HG03066 (cell line): Measurements from ENCODE around the gene TRIM4.
"Not testable (repeated sequence)": the region's sequence is repeated elsewhere in the genome, so short reads cannot be mapped to it uniquely, and the experiment has no call there.

Experiments used
- ATAC-seq: cut with Tn5 transposase; IDR thresholded peaks from one replicate; pipeline ENCODE4 v1.9.1; 2021; ENCODE audit warnings: low read depth; ENCODE audit not compliant: unreplicated experiment

Gene TRIM4, protein sequence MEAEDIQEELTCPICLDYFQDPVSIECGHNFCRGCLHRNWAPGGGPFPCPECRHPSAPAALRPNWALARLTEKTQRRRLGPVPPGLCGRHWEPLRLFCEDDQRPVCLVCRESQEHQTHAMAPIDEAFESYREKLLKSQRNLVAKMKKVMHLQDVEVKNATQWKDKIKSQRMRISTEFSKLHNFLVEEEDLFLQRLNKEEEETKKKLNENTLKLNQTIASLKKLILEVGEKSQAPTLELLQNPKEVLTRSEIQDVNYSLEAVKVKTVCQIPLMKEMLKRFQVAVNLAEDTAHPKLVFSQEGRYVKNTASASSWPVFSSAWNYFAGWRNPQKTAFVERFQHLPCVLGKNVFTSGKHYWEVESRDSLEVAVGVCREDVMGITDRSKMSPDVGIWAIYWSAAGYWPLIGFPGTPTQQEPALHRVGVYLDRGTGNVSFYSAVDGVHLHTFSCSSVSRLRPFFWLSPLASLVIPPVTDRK

DNA sequence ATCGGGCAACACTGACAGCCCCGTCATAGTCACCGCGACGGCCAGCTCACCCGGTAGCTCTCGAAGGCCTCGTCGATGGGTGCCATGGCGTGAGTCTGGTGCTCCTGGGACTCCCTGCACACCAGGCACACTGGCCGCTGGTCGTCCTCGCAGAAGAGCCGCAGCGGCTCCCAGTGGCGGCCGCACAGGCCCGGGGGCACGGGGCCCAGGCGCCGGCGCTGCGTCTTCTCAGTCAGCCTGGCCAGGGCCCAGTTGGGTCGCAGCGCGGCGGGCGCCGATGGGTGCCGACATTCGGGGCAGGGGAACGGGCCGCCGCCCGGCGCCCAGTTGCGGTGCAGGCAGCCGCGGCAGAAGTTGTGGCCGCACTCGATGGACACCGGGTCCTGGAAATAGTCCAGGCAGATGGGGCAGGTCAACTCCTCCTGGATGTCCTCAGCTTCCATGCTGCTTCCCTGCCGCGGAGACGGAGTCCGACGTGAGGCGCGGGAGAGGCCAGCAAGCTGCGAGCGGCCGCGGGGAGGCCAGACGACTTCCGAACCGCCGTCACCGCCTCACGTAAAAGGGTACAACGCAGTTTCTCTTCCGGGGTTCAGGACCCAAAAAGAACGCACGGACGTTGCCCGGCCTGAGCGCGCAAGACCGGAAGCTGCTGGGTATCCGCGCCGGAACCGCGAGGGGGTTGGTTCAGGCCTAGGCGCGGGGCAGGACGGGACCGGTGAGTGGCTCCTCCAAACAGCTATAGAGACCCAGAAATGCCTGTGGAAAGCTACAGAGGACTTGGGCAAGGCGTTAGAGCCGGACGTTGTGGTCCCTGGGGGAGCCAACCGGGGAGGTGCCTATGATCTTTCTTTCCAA, at the start of gene TRIM4:
TSS of gene TRIM4 (minus strand) at position 572 of the 855 bp plus-strand sequence. CDS start at position 443, 129 bp downstream.
- peak; percentile 98 for ATAC-seq

DNA sequence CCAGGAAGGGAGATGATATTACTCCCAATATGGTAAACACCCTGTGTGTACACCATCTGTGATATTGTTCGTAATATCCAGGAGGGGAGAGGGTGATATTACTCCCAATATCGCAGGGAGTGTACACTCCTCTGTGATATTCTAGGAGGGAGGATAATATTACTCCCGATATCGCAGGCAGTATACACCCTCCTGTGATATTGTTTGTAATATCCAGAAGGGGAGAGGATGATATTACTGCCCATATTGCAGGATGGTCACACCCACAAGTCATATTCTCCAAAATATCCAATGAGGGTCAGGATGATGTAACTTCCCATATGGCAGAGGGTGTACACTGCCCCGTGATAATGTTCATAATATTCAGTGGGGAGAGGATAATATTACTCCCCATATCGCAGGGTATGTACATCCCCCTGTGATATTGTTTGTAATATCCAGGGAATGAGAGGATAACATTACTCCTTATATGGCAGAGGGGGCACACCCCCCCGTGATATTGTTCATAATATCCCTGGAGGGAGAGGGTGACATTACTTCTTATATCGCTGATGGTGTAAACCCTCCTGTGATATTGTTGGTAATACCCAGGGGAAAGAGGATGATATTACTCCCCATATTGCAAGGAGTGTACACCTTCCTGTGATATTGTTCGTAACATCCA, 39.4 kb upstream of the TRIM4 start:
- ATAC-seq: no peak

DNA sequence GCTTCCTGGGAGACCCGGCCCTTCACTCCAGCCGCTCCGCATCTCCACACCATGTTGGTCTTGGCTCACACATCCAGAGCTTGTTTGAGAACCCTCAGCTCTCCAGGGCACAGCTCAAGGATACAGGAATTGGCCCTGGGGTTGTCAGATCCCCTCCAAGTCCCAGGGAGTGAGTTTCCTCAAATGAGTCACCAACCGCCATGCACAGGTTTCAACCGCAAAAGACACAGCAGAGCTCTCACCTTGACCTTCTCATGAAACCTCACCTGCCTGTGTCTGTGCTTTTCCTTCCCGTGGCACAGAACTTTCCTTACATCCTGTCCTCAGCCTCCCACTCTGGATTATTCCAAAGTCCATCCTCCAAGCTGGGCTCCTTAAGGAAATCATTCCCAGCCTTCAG, 35.9 kb upstream of the TRIM4 start:
- no peak for ATAC-seq

DNA sequence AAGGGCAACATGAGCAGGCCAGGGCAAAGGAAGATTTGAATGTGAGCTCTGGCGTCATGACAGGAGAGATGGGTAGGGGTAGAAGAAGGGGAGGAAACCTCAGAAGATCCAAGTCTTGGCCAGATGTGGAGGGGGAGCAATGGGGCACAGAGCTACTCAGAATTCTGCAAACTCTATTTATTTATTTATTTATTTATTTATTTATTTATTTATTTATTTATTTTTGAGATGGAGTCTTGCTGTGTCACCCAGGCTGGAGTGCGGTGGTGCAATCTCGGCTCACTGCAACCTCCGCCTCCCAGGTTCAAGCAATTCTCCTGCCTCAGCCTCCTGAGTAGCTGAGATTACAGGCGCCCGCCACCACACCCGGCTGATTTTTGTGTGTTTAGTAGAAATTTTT, 35.3 kb upstream of the TRIM4 start:
- not testable (repeated sequence) for ATAC-seq

DNA sequence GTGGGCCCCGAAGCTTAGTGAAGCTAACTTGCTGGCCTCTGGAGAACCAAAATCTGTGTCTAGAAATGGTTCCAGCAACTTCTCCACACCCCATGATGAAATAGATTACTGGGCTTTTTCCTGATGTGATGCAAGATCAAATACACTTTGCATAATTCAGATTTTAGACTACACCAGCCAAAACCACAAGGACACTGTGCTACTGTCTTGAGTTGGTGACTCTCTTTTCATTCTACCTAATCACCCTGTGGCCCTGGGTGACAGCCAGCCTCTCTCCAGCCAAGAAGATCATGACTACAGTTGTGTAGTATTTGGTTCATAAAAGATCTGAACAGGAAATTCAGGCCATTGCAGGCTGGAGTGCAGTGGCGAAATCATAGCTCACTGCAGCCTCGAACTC, 34.3 kb upstream of the TRIM4 start:
- no peak for ATAC-seq

DNA sequence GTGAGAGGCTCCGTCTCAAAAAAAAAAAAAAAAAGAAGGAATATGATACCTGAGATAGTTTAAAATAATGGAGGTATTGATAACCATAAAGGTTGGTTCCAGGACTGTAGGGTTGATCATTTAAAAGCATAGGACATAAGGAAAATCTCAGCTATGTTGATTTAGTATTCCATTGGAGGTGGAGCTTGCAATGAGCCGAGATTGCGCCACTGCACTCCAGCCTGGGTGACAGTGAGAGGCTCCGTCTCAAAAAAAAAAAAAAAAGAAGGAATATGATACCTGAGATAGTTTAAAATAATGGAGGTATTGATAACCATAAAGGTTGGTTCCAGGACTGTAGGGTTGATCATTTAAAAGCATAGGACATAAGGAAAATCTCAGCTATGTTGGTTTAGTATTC, 33.3 kb upstream of the TRIM4 start:
- ATAC-seq: not testable (repeated sequence)

DNA sequence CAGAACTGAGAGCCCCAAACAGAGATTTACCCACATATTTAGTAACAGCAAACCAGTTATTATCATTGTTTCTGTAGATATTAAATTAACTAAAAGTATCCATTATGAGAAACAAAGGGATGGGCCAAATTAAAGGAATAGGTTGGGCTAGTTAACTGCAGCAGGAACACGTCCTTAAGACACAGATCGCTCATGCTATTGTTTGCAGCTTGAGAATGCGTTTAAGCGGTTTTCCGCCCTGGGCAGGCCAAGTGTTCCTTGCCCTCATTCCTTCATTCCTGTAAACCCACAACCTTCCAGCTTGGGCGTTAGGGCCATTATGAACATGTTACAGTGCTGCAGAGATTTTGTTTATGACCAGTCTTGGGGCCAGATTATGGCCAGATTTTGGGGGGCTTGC, 31.5 kb upstream of the TRIM4 start:
- not testable (repeated sequence) for ATAC-seq

DNA sequence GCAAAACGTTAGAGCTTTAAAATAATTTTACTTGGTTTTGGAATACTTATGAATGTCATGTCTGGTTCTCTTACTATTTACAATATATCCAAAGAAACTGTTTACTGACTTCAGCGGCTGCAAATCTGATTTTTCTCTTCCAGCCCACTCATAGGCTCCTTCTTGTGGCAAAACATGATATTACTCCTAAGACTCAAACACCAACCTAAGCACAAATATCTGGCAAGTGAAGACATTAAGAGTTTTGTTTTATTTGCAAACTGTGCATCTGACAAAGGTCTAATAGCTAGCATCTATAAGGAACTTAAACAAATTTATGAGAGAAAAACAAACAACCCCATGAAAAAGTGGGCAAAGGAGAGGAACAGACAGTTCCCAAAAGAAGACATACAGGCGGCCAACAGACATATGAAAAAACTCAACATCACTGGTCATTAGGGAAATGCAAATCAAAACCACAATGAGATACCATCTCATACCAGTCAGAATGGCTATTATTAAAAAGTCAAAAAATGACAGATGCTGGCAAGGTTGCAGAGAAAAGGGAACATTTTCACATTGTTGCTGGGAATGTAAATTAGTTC, 30.4 kb upstream of the TRIM4 start:
- ATAC-seq: no peak

DNA sequence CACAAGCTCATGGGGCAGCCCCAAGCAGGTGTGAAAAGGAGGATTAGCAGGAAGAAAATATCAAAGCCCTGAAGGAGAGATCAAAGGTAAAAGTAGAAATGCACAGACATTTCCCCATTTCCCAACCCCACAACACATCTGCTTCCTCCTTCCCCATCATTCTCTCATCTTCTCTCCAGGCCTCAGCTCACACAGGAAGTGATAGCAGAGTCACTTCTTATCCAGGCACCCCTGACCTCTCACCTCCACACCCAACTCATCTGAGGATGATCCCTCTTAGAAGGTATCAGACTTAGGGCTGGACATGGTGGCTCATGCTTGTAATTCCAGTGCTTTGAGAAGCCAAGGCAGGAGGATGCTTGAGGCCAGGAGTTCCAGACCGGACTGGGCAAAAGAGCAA, 28.3 kb upstream of the TRIM4 start:
- ATAC-seq: no peak

DNA sequence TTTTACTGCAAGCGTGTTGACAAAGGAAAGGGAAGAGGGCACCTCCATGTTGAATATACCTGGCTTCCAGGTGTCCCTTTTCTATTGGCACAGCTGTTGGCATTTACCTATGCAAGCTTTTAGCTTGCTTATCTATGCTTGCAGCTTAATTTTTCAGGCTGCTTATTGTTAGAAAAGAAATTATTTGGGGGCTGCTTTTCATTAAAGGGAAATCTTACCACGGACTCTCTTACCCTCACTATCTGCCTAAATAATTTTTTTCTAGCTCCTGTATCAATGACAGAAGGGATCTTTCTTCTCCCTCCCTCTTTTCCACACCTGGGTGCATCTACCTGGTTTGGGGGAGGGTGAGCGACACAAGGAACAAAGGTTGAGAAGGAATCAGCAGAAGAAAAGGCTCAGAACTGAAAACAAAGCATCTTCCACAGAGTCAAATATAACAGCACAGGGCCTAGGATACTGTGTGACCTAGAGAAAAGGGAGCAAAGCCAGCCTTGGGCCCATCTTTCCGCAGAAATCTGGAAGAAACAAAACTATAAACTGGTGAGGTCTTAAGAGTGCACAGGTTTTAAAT, 25.3 kb upstream of the TRIM4 start:
- no peak for ATAC-seq

DNA sequence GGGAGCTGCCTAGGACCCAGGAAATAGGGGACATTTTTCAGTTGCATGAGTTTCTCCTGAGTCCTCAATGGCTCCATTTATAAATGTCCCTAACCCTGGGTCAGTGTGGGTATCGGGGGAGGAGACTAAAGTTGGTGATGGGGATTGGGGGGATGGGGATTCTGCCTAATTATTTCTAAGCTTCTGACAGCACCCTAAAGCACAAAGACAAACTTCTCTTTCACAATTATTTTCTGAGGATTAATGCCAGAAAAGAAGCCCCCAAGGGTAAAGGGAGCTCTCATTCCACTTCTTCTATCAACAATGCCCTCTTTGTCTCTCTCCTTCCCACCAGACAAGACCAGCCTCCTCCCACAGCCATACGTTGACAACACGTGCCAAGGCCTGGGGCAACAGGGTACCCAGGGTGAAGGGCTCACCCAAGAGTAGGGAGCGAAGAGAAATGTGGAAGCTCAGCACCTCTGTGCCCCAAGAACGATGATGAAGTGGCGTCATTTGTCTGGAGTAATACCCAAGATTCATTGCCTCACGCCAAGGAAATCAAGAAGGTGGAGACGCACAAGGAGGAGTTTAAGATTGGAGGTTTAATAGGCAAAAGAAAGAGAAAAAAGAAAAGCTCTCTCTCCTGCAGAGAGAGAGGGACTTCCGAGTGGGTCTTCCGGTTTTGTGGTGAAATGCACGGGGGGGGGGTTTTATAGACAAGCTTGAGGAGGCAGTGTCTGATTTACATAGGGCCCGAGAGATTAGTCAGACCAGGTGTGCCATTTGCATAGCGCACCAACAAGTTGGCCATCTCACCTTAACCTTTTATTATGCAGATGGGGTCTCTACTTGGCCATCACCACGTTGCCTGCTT, 24.5 kb upstream of the TRIM4 start:
- ATAC-seq: no peak

DNA sequence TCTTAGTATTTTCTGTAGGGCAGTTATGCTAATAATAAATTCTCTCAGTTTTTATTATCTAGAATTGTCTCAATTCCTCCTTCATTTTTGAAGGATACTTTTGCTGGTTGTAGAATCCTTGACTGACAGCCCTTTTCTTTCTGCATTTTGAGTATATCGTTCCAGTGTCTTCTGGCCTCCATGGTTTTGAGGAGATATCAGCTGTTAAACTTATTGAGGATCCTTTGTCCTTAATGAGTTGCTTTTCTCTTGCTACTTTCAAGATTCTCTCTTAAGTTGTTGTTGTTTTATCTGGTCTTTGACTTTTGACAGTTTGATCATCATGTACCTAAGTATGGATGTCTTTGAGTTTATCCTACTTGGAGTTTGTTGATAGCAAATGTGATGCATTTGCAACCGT, 19.0 kb upstream of the TRIM4 start:
- no peak for ATAC-seq

DNA sequence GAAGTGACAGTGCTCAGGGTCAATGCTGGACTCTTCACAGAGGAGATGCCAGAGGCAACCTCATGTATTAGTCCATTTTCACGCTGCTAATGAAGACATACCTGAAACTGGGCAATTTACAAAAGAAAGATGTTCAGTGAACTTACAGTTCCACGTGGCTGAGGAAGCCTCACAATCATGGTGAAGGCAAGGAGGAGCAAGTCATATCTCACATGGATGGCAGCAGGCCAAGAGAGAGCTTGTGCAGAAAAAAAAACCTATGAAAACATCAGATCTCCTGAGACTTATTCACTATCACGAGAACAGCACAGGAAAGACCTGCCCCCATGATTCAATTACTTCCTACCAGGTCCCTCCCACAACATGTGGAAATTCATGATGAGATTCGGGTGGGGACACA, 15.7 kb upstream of the TRIM4 start:
- not testable (repeated sequence) for ATAC-seq

DNA sequence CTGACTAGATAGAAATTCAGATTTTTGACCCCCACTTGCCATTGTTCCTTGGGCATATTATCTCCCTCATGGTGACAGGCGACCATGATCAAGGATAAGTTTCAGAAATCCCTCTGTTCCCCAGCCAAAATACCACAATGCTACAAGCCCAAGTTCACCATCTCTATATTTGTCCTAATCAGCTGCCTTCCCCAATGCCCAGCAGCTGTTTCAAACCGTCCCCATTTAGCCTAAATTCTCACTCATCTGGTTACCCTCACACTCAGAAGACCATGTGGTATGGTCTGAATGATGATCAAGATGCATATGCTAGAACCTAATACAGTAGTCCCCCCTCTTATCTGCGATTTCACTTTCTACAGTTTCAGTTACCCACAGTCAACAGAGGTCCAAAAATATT, 11.0 kb upstream of the TRIM4 start:
- ATAC-seq: no peak

DNA sequence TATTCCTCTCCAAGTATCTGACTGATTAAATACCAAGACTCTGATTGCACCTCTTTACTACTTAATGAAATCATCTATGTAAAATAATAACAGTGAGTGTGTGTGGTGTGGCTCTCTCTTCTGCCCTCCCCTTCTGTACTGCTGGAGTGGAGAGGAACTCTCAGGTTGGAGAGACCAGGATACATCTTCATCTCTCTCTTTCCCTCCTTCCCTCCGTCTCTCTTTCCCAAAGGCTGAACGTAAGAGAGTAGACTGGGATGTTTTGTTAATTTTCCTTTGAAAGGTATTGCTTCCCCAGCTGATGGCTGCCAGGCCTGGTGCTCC, 10.4 kb upstream of the TRIM4 start:
- no peak for ATAC-seq

DNA sequence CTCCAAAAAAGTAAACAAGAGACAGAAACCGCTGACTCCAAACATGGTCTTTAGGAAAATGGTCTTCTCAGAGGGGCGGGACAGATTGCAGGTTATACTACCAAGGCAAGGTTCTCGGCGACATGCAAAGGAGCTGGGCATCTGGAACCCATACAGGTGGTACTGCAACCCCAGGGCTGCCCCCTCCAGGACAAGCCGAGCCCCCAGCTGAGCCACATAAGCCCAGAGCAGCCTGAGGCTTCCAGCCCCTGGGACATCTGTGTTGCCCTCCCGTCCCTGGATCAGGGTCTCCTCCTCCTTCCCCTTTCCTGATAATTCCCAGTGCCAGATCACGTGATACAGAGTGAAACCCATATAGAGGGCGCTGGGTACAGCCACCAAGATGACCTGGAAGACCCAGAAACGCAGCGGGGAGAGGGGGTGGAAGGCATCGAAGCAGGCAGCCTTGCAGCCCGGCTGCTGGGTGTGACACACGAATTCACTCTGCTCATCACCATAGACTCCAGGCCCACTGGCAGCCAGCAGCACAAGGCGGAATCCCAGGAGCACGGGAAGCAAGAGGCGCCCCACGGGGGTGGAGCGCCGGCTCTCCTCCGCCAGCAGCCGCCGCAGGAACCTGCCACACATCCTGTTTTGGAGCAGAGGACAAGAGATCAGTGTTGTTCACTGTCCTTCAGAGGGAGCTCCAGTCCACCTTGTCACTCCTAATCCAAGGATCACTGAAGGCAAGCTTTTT, 9.8 kb upstream of the TRIM4 start, which contains the start of gene GJC3:
TSS of gene GJC3 (minus strand) at position 627 of the 736 bp plus-strand sequence. CDS start at position 627, 0 bp downstream.
- ATAC-seq: no peak

DNA sequence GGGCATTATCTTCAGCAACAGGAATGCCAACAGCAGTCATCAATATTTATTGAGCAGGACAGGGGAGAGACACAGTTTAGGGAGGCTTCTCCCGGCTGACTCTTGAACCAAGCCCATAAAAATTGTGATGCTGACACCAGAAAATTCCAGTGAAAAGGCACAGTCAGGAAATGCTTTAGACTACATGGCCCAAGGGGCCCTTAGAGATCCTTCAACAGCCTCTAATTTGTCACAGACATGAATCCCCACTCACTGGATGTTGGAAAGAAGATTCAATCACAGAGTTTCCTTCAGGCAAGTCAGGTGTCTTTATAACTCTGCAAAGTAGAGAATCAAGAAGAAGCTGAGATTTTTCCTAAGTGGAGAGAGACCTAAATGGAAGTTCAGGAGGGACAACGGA, 8.9 kb upstream of the TRIM4 start:
- no peak for ATAC-seq

DNA sequence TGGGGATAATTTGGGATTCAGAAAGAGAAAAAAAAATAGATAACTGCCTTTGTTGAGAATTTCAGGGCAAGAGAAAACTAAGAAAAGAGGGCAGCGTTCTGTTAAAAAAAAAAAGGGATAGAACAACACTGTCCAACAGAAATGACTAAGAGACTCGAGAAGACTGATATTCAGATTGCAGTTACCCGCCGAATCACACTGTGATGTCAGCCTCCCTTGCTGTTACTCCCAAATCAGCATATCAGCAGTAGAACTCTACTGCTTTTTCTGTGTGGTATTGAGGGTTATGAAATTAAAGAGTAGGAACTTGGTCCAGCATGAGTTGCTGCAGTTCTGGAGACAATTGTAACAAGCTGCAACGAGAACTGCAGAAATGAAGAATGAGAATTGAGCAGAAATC, 8.2 kb upstream of the TRIM4 start:
- ATAC-seq: no peak

DNA sequence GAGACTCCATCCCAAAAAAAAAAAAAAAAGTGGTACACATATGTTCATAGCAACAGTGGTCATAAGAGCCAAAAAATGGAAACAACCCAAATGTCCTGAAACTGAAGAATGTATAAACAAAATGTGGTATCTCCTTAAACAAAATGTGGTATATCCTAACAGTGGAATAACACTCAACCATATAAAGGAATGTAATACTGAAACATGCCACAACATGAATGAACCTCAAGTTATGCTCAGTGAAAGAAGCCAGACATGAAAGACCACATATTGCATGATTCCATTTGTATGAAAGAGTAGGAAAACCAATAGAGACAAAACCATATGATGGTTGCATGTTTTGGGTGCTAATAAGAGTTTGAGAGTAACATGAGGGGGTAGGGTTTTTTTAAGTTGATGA, 7.0 kb upstream of the TRIM4 start:
- no peak for ATAC-seq
